NB4 (cell line): ENCODE results near the gene COMP.

Experiments used
- CTCF ChIP-seq: IDR thresholded peaks from one replicate; pipeline ENCODE4 v1.5.1; 2012; ENCODE audit warnings: low read depth, low read length
- MAX ChIP-seq: IDR thresholded peaks from 2 replicates; pipeline ENCODE4 v1.6.1; 2011; ENCODE audit warnings: low read depth, low read length
- POLR2A ChIP-seq: IDR thresholded peaks from 2 replicates; pipeline ENCODE4 v1.6.1; 2011; ENCODE audit warnings: mild to moderate bottlenecking; ENCODE audit not compliant: insufficient read length; ENCODE audit errors: extremely low read depth

GRCh38 chr19:18761531-18762110 lies 29.5 kb downstream of the COMP start:
- TF ChIP-seq POLR2A (no peak), CTCF (no peak), MAX (no peak)
